ENCODE data around the gene COX17. TPM values are rescaled to one million over a fixed set of nuclear protein-coding genes. Genes with fewer than 3 reads are reported as not detected.
A peak's percentile ranks its signal among the peaks of the same experiment; 100 is the strongest.

COX17 gene
- total and polyA plus RNA-seq, 2 experiments from 2014 or later = 56.8 to 146 TPM

GRCh38 chr3:119630128-119630879 lies 46.9 kb downstream of the COX17 start:
- Histone ChIP-seq H3K36me3 (no peaks in the 10 kb centered on the region), H3K27me3 (no peaks in the 10 kb centered on the region), H3K4me3 (no peak overlapping the region), H3K27ac (no peak overlapping the region), H3K4me1 (ENCODE audit: low read depth) (peaks cover 15% of the 10 kb centered on the region), H3K9me3 (ENCODE audit: low read depth) (no peaks in the 10 kb centered on the region)
- TF ChIP-seq, protein P1, sequence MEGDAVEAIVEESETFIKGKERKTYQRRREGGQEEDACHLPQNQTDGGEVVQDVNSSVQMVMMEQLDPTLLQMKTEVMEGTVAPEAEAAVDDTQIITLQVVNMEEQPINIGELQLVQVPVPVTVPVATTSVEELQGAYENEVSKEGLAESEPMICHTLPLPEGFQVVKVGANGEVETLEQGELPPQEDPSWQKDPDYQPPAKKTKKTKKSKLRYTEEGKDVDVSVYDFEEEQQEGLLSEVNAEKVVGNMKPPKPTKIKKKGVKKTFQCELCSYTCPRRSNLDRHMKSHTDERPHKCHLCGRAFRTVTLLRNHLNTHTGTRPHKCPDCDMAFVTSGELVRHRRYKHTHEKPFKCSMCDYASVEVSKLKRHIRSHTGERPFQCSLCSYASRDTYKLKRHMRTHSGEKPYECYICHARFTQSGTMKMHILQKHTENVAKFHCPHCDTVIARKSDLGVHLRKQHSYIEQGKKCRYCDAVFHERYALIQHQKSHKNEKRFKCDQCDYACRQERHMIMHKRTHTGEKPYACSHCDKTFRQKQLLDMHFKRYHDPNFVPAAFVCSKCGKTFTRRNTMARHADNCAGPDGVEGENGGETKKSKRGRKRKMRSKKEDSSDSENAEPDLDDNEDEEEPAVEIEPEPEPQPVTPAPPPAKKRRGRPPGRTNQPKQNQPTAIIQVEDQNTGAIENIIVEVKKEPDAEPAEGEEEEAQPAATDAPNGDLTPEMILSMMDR (IDR thresholded peaks at IDR 0.05; ENCODE audit: low read depth, low read length) = no peak
- DNase-seq (ENCODE audit: low read depth in 1 of 2, low spot score in 1 of 2) = peak in 1 of 2 donors; percentile 81

DNA sequence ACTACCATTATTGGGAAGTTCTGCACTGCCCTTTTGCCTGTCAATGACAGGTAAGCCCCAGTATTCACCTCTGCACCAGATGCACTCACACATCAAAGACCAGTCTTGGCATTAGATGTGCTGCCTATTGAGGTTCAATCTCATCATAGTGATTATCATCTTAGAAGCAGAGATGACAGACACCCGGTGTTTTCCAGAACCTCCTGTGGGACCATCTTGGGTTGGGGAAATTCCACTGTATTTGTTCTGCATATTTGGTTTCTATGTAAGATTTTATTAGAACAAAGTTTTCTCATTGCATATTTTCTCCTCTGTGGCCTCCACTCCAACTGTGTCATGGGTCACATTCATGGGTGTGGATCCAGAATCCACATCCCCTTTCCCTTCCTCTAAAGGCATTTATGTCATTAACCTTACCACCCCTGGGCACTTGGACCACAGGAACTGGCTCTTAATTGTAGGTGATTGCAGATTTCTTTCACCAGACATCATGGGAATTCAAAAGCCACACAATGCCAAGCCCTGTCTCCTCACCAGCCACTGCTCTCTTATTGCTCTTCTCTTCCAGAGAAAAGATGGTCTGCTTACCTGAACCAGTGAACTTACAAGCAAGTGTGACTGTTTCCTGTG lies 48.3 kb downstream of the COX17 start:
- TF ChIP-seq, protein P1 (IDR thresholded peaks at IDR 0.05; ENCODE audit: low read depth, low read length) = no peak
- H3K4me3 ChIP-seq = no peak overlapping the region
- H3K9me3 ChIP-seq (ENCODE audit: low read depth) = no peaks in the 10 kb centered on the region
- peaks cover 15% of the 10 kb centered on the region for H3K4me1 ChIP-seq (ENCODE audit: low read depth)
- no peaks in the 10 kb centered on the region for H3K27me3 ChIP-seq
- H3K36me3 ChIP-seq = no peaks in the 10 kb centered on the region
- H3K27ac ChIP-seq = no peak overlapping the region
- DNase-seq (ENCODE audit: low read depth in 1 of 2, low spot score in 1 of 2) = no peak

- Histone ChIP-seq H3K9me3 (ENCODE audit: low read depth) (no peaks in the 10 kb centered on the region), H3K4me1 (ENCODE audit: low read depth) (peaks cover 15% of the 10 kb centered on the region), H3K27ac (no peak overlapping the region), H3K4me3 (no peak overlapping the region), H3K27me3 (no peaks in the 10 kb centered on the region), H3K36me3 (no peaks in the 10 kb centered on the region)
- TF ChIP-seq, protein P1 (IDR thresholded peaks at IDR 0.05; ENCODE audit: low read depth, low read length) = no peak
- no peak for DNase-seq (ENCODE audit: low read depth in 1 of 2, low spot score in 1 of 2)
These were observed 48.8 kb downstream of the COX17 start for GRCh38 chr3:119628390-119628789.

- peak in 1 of 2 donors; percentile 49 for DNase-seq (ENCODE audit: low read depth in 1 of 2, low spot score in 1 of 2)
- TF ChIP-seq, protein P1 (IDR thresholded peaks at IDR 0.05; ENCODE audit: low read depth, low read length) = no peak
- H3K4me3 ChIP-seq = no peak overlapping the region
- H3K36me3 ChIP-seq = no peaks in the 10 kb centered on the region
- H3K9me3 ChIP-seq (ENCODE audit: low read depth) = no peaks in the 10 kb centered on the region
- no peaks in the 10 kb centered on the region for H3K27me3 ChIP-seq
- H3K4me1 ChIP-seq (ENCODE audit: low read depth) = peaks cover 11% of the 10 kb centered on the region
- H3K27ac ChIP-seq = no peak overlapping the region
These were observed 49.7 kb downstream of the COX17 start for GRCh38 chr3:119627461-119627860.

DNA sequence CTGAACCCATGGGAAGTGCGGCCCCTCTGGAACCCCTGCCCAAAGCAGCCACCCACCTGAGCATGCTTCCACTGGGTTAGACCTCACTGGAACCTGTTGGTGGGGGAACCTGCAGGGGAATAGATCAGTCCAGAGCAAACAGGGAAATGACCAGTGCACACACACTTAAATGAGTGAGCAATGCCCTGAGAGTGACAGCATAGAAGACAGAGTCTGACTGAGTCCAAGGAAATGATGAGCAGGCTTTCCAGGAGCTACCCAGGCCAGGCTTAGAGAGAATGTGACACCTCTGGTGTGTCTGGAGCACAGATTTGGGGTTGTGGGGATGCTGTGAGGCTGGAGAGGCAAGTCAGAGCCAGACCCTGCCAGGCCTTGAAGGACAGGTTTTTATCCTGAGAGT lies 51.0 kb downstream of the COX17 start:
- H3K4me3 ChIP-seq = no peak overlapping the region
- H3K9me3 ChIP-seq (ENCODE audit: low read depth) = no peaks in the 10 kb centered on the region
- DNase-seq (ENCODE audit: low read depth in 1 of 2, low spot score in 1 of 2) = no peak
- TF ChIP-seq, protein P1 (IDR thresholded peaks at IDR 0.05; ENCODE audit: low read depth, low read length) = no peak
- peak overlapping the region; percentile 33 for H3K27ac ChIP-seq
- peaks cover 8% of the 10 kb centered on the region for H3K4me1 ChIP-seq (ENCODE audit: low read depth)
- H3K27me3 ChIP-seq = no peaks in the 10 kb centered on the region
- no peaks in the 10 kb centered on the region for H3K36me3 ChIP-seq
